Activated naive CD4-positive, alpha-beta T cell treated with anti-CD3 and anti-CD28 coated beads, Interleukin-2, amount 50 U/mL, for 24 hours (primary cell): Measurements from ENCODE around the gene PTK6.

Experiments used
- H3K27ac Mint-ChIP-seq: one replicate; pipeline ENCODE4 v1.8.0; 2021; ENCODE audit warnings: mild to moderate bottlenecking, mixed read lengths
- H3K27me3 Mint-ChIP-seq: one replicate; pipeline ENCODE4 v1.8.0; 2021; ENCODE audit warnings: mixed read lengths
- H3K36me3 Mint-ChIP-seq: one replicate; pipeline ENCODE4 v1.8.0; 2021; ENCODE audit warnings: mixed read lengths
- H3K4me1 Mint-ChIP-seq: one replicate; pipeline ENCODE4 v1.8.0; 2021; ENCODE audit warnings: mixed read lengths
- H3K4me3 Mint-ChIP-seq: one replicate; pipeline ENCODE4 v1.8.0; 2021; ENCODE audit warnings: mild to moderate bottlenecking, mixed read lengths
- H3K9me3 Mint-ChIP-seq: one replicate; pipeline ENCODE4 v1.8.0; 2021; ENCODE audit warnings: mixed read lengths

The PTK6 gene

DNA sequence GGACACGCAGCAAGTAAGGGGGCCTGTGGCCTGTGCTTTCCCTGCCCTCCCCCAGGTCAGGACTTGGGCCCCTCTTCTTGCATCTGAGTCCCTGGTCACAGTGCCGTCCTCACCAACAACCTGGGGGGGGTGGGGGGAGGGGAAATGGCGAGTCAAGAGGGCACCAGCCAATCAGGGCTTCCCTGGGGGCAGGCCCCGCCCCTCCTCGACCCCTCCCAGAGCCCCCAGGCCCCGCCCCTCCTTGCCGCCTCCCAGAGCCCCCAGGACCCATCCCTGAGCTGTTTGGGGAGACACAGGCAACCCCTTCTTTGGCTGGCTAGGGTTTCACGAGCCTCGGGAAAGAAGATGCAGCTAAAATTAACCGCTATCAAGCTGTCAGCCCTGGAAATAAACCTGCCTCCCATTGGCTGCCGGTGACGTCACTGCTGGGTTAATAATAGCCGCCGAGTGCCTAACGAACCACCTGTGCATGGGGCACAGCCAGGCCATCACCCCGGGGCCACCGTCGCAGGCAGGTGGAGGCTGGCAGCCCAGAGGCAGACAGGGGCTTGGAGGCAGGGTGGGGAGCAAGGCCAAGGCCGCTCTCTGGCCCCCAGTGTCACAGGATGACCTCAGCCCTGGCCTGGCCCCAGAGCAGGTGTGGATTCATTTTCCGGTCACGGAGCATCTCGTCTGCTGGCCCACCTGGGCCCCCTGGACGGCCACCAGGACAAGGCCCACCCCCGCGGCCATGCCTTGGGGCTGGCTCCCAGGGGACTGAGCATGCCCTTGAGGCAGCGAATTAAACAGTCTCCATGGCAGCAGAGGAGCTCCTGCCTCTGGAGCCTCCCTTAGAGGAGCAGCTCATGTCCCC lies 35.1 kb downstream of the PTK6 start:
- Mint-ChIP-seq H3K4me3 (no peak overlapping the region), H3K27ac (no peak overlapping the region), H3K4me1 (no peaks in the 10 kb centered on the region), H3K9me3 (peaks cover 4% of the 10 kb centered on the region), H3K36me3 (peaks cover 1% of the 10 kb centered on the region), H3K27me3 (peaks cover 9% of the 10 kb centered on the region)

DNA sequence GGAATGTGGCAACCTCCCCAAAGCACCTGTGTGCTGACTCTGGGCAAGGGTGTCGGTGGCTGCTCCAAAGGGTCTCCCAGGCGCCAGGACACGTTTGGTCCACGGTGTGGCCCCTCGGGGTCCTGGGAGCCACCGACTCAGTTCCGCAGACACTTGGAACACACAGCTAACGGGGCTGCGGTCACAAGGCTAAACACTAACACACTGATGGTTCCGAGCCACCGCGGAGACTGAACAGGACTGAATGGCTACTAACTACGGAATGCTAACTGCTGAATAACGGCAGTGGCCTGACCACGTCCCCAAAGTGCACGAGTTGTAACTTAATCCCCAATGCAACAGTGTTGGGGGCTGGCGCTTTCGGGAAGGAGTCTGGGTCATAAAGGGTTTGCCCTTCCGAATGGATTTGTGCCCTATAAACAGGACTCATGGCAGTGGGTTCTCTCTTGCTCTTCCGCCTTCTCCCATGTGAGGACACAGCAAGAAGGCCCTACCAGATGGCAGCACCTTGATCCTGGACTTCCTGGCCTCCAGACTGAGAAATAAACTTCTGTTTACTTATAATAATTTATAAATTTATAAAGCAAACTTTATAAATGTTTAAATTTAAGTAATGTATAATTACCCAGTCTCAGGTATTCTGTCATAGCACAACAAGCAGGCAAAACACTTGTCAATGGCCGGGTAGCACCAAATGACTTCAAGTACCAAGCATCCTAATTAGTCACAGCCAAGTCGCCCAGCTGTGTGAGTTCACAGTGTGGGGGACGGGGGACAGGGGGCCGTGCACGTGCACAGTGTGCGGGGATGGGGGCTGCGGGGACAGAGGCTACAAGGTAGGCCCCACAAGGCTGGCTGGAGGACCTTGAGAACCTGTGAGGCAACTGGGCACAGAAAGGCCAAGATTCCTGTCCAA lies 36.0 kb downstream of the PTK6 start:
- Mint-ChIP-seq H3K36me3 (peaks cover 1% of the 10 kb centered on the region), H3K9me3 (peaks cover 4% of the 10 kb centered on the region), H3K4me1 (peaks cover 3% of the 10 kb centered on the region), H3K4me3 (no peak overlapping the region), H3K27me3 (peaks cover 10% of the 10 kb centered on the region), H3K27ac (no peak overlapping the region)

DNA sequence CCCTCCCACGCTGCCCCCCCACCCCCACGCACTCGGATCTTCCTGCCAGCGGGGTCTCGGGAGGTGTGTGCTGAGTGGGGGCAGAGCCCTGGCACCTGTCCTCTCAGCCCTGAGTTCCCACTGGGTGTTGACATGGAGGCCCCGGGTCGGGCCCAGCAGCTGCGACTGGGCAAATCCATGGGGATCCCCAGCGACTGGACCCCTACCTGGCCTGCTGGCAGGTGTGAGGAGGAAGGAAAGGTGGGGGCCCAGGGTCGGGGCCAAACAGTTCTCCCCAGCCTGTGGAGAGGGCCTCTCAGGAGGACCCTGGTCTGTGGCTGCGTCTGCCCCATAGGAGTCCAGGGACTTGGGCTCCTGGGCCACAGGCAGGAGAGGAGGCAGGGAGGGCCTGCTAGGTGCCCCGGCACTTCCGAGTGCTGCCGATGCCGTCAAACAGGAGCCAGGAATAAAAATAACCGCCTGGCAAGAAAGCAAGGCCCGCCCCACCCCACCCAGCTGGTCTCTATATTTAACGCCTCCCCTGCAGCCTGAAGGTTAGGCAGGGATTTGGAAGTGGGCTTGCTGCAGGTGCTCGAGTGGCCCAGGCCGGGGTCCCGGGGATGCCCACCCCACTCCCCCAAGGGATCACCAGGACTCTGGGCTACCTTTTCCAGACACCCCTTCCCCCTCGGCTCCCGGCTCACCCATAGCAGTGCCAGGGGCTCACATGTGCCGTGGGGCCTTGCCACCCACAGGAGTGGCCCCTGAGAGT lies 36.9 kb downstream of the PTK6 start:
- Mint-ChIP-seq H3K9me3 (peaks cover 4% of the 10 kb centered on the region), H3K36me3 (peaks cover 1% of the 10 kb centered on the region), H3K27me3 (peaks cover 10% of the 10 kb centered on the region), H3K4me3 (no peak overlapping the region), H3K27ac (no peak overlapping the region), H3K4me1 (peaks cover 4% of the 10 kb centered on the region)

DNA sequence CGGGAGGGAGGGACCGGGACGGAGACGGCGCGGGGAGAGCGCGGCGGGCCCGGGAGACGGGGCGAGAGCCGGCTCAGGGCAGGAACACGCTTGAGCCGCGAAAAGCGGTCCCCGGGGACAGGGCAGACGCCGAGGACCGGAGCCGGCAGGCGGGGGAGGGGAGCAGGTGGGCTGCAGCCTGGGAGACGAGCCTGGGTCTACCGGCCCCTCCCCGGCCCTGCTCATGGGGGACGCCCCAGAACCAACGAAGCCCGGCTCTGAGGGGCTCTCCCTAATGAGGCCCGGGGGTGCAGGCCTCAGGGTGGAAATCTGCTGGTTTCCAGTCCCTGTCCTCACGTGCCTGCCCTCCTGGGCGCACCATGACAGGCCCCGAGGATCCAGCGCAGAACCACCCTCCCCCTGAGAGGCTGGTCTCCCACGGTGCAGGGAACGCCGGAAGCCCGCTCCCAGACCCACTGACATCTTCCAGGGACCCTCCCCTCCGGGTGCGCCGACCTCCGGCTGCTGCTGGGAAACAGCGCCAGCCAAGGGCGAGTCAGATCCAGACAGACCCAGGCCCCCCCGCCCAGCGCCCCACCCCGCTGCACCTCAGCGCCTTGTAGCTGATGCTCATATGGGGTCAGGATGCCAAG lies 37.7 kb downstream of the PTK6 start:
- peaks cover 4% of the 10 kb centered on the region for H3K4me1 Mint-ChIP-seq
- H3K4me3 Mint-ChIP-seq, result peak overlapping the region; percentile 54
- peaks cover 10% of the 10 kb centered on the region for H3K27me3 Mint-ChIP-seq
- peaks cover 4% of the 10 kb centered on the region for H3K9me3 Mint-ChIP-seq
- H3K27ac Mint-ChIP-seq, result no peak overlapping the region
- peaks cover 1% of the 10 kb centered on the region for H3K36me3 Mint-ChIP-seq

DNA sequence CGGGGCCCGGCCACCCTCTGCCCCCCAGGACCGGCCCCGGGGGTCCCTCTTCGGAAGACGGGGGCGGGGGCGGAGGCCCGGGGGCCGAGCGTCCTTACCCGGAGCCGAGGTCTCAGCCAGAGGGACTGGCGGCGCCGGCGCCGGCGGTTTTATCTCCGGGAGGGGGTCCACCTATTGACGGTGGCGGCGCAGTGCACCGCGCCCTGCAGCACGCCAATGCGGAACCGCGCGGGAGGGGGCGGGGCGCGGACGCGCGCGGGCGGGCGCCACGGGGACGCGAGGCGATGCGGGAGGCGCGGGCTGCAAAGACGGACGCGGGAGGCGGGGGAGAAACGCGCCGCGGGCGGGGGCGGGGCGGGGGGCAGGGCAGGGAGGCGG lies 38.2 kb downstream of the PTK6 start, which contains the start of gene EEF1A2:
TSS of gene EEF1A2 (minus strand) at position 124 of the 378 bp plus-strand sequence. CDS start 1,320 bp downstream, outside the sequence.
- Mint-ChIP-seq H3K27me3 (peaks cover 10% of the 10 kb centered on the region), H3K4me1 (peaks cover 4% of the 10 kb centered on the region), H3K9me3 (peaks cover under 1% of the 10 kb centered on the region), H3K4me3 (peak within 1 kb of the TSS; percentile 54), H3K36me3 (no peaks in the 10 kb centered on the region), H3K27ac (no peak within 1 kb of the TSS)

DNA sequence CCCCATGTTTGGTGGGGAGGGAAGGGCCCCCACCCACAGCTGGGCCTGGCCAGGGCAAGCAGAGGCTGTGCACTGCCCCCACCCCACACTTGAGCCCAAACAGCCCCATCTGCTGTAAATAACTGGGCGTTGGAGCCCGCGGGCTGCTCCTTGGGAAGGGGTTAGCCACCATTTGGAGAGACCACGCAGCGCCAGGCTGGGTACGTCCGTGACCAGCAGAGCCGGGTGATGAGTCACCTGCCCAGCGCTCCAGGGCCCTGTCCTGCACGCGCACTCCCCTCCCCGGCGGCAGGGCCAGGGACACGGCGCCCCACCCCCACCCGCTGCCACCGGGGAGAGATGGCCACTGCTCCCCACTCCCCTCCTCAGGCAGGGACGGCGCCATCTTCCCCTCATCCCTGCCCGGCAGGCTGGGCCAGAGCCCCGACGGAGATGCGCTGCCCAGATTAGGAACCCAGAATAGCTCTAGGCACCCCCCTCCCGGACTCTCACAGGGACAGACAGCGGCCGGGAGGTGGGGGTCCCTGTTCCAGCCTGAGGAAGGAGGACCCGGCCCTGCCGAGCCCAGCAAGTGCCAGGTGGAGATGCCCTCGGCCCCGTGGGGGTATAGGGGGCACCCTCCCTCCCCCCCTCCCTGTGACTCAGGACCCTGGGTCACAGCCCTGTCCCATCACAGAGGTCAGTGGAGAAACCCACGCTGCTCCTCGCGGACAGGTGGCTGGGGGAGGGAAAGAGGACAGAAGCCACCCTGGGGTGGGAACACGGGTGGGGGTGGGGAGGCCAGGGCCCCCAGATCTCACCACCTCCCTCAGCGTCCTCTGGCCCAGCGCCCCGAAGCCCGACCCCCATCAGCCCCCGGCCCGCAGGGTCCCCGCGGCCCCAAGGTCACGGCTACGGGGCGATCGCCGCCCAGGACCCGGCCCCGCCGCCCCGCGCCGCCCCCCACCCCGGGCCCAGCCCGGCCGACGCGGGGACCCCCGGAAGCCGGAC lies 38.9 kb downstream of the PTK6 start:
- Mint-ChIP-seq H3K27ac (no peak overlapping the region), H3K27me3 (peaks cover 10% of the 10 kb centered on the region), H3K36me3 (no peaks in the 10 kb centered on the region), H3K9me3 (no peaks in the 10 kb centered on the region), H3K4me1 (peaks cover 4% of the 10 kb centered on the region), H3K4me3 (no peak overlapping the region)

DNA sequence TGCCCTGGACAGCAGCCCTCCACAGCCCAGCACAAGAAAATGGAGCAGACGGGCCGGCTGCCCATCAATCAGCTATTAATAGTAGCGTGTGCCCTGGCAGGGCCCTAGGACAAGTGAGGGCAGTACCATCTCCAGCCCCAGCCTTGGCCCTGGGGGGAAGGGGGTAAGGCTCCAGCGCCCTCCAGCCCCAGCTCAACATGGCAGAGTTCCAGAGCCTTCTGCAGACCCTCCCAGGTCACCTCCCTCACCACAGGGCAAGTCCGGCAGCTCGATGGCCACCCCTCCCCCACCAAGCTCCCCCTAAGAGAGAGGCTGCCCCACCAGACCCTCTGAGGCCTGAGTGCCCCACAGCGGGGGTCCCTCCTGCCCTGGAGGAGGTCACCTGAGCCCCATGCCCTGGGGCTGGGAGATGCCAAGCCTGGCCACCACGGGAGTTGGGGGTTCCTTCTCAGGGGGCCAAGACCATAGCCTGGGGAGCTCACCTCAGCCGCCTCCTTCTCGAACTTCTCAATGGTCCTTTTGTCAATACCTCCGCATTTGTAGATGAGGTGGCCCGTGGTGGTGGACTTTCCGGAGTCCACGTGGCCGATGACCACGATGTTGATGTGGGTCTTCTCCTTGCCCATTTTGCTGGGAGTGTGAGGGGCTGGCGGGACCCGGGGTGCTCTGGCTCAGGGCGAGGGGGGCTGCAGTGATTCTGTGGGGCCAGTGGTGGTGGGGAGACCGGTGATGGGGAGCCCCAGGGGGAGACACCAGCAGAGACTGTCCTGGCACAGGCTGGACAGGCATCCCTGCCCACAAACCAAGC lies 39.8 kb downstream of the PTK6 start:
- H3K4me3 Mint-ChIP-seq, result peak overlapping the region; percentile 26
- no peaks in the 10 kb centered on the region for H3K36me3 Mint-ChIP-seq
- peaks cover 4% of the 10 kb centered on the region for H3K4me1 Mint-ChIP-seq
- peaks cover 10% of the 10 kb centered on the region for H3K27me3 Mint-ChIP-seq
- no peaks in the 10 kb centered on the region for H3K9me3 Mint-ChIP-seq
- no peak overlapping the region for H3K27ac Mint-ChIP-seq

DNA sequence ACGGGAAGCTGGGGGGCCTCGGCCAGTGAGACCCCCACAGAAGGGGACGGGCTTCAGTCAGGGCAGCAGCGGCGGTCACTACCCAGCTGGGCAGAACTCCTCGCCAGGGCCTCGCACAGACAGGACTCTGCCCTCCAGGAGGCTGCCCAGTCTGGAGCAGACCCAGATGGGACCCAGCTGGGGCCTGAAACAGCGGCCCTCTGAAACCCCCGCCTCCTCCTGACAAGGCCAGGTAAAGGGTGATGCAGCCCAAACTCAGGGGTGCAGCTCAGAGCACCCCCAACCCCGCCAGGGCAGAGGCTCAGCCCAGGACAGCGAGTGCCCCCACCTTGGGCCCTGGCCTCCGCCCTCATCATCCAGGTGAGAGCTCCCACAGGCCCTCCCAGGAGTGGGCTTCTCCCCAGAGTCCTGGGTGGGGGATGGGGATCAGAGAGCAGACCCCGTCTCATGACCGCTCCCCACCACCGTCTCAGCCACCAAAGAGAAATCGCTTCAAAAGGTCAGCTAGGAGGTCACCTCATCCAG lies 40.5 kb downstream of the PTK6 start:
- Mint-ChIP-seq H3K4me1 (peaks cover 4% of the 10 kb centered on the region), H3K27ac (no peak overlapping the region), H3K4me3 (peak overlapping the region; percentile 26), H3K9me3 (no peaks in the 10 kb centered on the region), H3K36me3 (no peaks in the 10 kb centered on the region), H3K27me3 (peaks cover 12% of the 10 kb centered on the region)

DNA sequence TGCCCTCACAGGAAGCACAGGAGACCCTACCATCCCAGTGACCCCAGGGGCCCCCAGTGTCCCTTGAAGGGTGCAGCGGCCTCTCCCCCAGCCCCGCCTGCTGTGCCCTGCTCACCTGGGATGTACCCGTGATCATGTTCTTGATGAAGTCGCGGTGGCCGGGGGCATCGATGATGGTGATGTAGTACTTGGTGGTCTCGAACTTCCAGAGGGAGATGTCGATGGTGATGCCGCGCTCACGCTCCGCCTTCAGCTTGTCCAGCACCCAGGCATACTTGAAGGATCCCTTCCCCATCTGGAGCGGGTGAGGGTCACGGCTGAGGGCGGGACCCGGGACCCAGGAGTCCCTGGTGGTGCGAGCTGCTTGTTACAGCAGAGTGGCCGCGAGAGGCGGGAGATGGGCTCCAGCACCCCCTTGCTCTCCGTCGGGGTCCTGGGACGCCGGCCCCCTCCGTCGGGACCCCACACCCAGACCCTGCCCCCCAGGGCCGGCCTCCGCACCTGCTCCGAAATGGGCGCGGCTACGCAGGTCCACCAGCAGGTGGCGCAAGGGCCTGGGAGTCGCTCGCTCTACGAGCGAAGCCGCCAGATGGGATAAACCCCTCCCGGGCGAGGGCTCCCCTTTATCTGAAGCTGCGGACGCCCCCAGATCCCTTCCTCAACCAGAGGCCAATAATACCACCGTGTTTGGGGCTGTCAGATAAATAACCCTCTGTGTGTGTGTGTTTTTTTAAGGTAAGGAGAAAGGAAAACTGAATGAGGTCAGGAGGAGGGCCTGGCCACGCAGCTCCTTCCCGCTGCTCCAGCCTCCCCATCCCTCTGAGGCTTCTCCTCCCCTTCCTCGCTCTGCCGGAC lies 41.2 kb downstream of the PTK6 start:
- Mint-ChIP-seq H3K27me3 (peaks cover 12% of the 10 kb centered on the region), H3K27ac (no peak overlapping the region), H3K36me3 (no peaks in the 10 kb centered on the region), H3K4me3 (peak overlapping the region; percentile 76), H3K9me3 (no peaks in the 10 kb centered on the region), H3K4me1 (peaks cover 4% of the 10 kb centered on the region)

DNA sequence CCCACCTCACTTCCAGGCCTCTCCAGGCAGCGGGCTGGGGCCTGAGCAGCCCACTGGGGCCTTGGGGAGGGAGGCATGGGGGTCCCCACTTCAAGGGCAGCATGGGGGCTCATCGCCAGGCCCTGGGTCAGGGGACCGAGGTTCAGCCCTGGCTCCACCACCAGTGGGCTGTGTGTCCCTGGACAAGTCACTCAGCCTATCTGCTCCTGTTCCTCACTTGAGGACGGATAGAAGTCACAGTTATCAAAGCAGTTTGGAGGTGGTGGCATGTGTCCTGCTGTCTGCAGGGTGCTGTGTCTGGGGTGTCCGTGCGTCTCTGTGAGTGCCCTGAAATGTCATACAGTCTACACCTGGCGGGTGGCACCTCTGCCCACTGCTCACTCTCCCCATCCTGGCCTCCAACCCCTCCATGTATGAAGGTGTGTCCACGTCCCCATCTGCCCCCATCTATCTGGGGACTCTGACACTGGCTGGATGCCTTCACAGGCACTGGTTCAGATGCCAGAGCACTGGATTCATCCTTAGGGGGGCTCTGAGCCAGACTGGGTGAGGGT lies 41.9 kb downstream of the PTK6 start:
- Mint-ChIP-seq H3K27me3 (peaks cover 12% of the 10 kb centered on the region), H3K27ac (no peak overlapping the region), H3K4me1 (peaks cover 4% of the 10 kb centered on the region), H3K4me3 (no peak overlapping the region), H3K36me3 (no peaks in the 10 kb centered on the region), H3K9me3 (no peaks in the 10 kb centered on the region)

DNA sequence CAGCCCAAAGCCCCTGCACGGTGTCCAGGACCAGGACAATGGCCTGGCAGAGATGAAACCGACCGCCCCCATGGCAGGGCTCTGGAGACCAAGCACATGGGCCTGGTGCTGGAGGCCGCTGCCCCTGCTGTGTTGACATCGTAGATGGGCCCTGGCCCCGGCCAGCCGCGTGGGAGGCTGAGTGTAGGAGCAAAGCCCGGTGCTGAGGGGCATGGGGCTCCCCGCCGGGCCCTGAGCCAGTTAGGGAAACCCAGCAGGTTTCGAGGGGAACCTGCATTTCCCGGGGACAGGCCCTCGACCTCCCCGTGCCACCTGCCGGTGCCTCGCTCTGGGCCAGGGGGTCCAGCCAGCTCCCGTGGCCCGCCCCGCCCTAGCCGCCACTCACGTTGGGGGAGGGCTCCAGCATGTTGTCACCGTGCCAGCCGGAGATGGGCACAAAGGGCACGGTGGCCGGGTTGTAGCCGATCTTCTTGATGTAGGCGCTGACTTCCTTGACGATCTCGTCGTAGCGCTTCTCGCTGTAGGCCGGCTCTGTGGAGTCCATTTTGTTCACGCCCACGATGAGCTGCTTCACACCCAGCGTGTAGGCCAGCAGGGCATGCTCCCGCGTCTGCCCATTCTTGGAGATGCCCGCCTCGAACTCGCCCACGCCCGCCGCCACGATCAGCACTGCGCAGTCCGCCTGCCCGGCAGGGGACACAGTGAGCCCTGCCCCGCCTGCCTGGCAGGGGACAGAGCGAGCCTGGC lies 42.6 kb downstream of the PTK6 start:
- Mint-ChIP-seq H3K27ac (no peak overlapping the region), H3K27me3 (peaks cover 11% of the 10 kb centered on the region), H3K9me3 (no peaks in the 10 kb centered on the region), H3K4me3 (no peak overlapping the region), H3K36me3 (no peaks in the 10 kb centered on the region), H3K4me1 (peaks cover 4% of the 10 kb centered on the region)

DNA sequence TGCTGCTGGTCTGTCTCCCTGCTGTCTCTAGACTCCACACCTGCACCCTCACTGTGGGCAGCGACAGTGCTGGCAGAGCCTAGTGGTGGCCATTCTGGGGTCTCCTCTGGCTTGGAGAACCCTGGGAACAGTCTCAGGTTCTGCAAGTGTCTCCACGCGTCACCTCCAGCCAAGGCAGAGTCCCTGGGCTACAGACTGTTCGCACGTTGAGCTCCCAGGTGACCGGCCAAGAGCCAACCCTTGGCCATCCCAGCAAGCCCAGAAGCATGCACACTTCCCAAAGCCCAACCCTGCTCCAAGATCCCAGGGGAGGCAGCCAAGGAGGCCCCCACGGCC lies 43.1 kb downstream of the PTK6 start:
- Mint-ChIP-seq H3K27me3 (peaks cover 13% of the 10 kb centered on the region), H3K36me3 (no peaks in the 10 kb centered on the region), H3K4me3 (no peak overlapping the region), H3K4me1 (peaks cover 4% of the 10 kb centered on the region), H3K9me3 (no peaks in the 10 kb centered on the region), H3K27ac (no peak overlapping the region)
